Measurements from ENCODE around the gene DAND5. TPM values are rescaled to one million over a fixed set of nuclear protein-coding genes. Genes with fewer than 3 reads are reported as not detected.

The DAND5 gene
- total and polyA plus RNA-seq, 10 of the 15 experiments (the other 5 are each of a cell fraction or from before 2014, with no cell fraction given) = 0.06 to 0.15 (median 0.12) TPM; not detected in 5

DNA sequence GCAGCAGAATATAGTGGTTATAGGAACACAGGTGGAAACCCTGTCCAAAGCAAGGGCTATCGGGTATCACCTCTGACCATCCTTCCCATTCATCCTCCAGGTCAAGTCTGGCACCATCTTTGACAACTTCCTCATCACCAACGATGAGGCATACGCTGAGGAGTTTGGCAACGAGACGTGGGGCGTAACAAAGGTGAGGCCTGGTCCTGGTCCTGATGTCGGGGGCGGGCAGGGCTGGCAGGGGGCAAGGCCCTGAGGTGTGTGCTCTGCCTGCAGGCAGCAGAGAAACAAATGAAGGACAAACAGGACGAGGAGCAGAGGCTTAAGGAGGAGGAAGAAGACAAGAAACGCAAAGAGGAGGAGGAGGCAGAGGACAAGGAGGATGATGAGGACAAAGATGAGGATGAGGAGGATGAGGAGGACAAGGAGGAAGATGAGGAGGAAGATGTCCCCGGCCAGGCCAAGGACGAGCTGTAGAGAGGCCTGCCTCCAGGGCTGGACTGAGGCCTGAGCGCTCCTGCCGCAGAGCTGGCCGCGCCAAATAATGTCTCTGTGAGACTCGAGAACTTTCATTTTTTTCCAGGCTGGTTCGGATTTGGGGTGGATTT lies 25.8 kb upstream of the DAND5 start:
- WGBS (ENCODE audit: insufficient coverage, insufficient replicate concordance, low lambda C conversion rate, missing lambda C conversion rate) = 73% methylated on average over 18 of the region's 18 CpGs
- Histone ChIP-seq H3K79me2 (ENCODE audit: control insufficient read depth, insufficient read depth, low read length) (peaks cover 73% of the 10 kb centered on the region), H3K4me2 (ENCODE audit: control insufficient read depth, insufficient read depth) (peak overlapping the region; percentile 56), H3K9me3 (replicated peaks; ENCODE audit: control insufficient read depth, insufficient read depth, low read length) (no peaks in the 10 kb centered on the region), H3K4me3 (peak overlapping the region; percentile 58), H2AFZ (ENCODE audit: control insufficient read depth, low read depth, low read length) (no peak overlapping the region), H3K36me3 (ENCODE audit: control insufficient read depth in 2 of 2, insufficient read depth in 2 of 2, low read length in 1 of 2) (peaks cover 27 to 39% of the 10 kb centered on the region in 2 experiments), H3K9ac (ENCODE audit: control insufficient read depth, insufficient read depth, low read length) (peak overlapping the region; percentile 4; the same call in 1 of the 2 replicates), H3K27me3 (replicated peaks in 1 of 2; ENCODE audit: control insufficient read depth in 2 of 2, insufficient read depth in 2 of 2, low read length in 1 of 2) (no peaks in the 10 kb centered on the region), H3K27ac (ENCODE audit: control insufficient read depth, insufficient read depth) (no peak overlapping the region), H3K4me1 (ENCODE audit: control insufficient read depth, insufficient read depth, low read length) (peaks cover 50% of the 10 kb centered on the region), H4K20me1 (ENCODE audit: control insufficient read depth, insufficient read depth) (peaks cover 12% of the 10 kb centered on the region; the same call in 1 of the 2 replicates)
- RAD21 ChIA-PET (ENCODE audit: unreplicated experiment) = interaction anchor here (0.6 kb wide), 1 partner anchor 160 kb away, joined by 5 read pairs; no protein-coding TSS in a partner anchor
- DNase-seq (ENCODE audit: low read depth, low spot score) (no peak), ATAC-seq (no peak), FAIRE-seq (no peak)
- TF ChIP-seq POLR2A (IDR thresholded peaks at IDR 0.05; ENCODE audit: low read depth, low read length) (peak; percentile 68), STAT1 (conservative IDR thresholded peaks at IDR 0.05) (no peak), MXI1 (IDR thresholded peaks at IDR 0.05; ENCODE audit: low read depth, low read length) (no peak), NFXL1 (IDR thresholded peaks at IDR 0.05; ENCODE audit: borderline replicate concordance) (no peak), HDGF (IDR thresholded peaks at IDR 0.05) (peak; percentile 72; the same call in 1 of the 2 replicates), ZSCAN29 (IDR thresholded peaks at IDR 0.05) (no peak), POLR2AphosphoS5 (IDR thresholded peaks at IDR 0.05; ENCODE audit: low read length) (peak; percentile 57)
- TF ChIP-seq, protein P1, sequence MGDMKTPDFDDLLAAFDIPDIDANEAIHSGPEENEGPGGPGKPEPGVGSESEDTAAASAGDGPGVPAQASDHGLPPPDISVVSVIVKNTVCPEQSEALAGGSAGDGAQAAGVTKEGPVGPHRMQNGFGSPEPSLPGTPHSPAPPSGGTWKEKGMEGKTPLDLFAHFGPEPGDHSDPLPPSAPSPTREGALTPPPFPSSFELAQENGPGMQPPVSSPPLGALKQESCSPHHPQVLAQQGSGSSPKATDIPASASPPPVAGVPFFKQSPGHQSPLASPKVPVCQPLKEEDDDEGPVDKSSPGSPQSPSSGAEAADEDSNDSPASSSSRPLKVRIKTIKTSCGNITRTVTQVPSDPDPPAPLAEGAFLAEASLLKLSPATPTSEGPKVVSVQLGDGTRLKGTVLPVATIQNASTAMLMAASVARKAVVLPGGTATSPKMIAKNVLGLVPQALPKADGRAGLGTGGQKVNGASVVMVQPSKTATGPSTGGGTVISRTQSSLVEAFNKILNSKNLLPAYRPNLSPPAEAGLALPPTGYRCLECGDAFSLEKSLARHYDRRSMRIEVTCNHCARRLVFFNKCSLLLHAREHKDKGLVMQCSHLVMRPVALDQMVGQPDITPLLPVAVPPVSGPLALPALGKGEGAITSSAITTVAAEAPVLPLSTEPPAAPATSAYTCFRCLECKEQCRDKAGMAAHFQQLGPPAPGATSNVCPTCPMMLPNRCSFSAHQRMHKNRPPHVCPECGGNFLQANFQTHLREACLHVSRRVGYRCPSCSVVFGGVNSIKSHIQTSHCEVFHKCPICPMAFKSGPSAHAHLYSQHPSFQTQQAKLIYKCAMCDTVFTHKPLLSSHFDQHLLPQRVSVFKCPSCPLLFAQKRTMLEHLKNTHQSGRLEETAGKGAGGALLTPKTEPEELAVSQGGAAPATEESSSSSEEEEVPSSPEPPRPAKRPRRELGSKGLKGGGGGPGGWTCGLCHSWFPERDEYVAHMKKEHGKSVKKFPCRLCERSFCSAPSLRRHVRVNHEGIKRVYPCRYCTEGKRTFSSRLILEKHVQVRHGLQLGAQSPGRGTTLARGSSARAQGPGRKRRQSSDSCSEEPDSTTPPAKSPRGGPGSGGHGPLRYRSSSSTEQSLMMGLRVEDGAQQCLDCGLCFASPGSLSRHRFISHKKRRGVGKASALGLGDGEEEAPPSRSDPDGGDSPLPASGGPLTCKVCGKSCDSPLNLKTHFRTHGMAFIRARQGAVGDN (IDR thresholded peaks at IDR 0.05) = no peak
- SMC1A ChIA-PET (ENCODE audit: uncharacterized antibody, unreplicated experiment) = no interaction called here
- CTCF ChIA-PET = interaction anchor here (0.7 kb wide), 1 partner anchor 58 kb away, joined by 3 read pairs; no protein-coding TSS in a partner anchor
- no TSS peak for BruUV-seq (replicated peaks)
- in situ Hi-C loops (cut with MboI) = no loop called here
- POLR2A ChIA-PET = interaction anchor here (0.6 to 2.0 kb wide), 3 partner anchors 8 to 24 kb away, joined by 3 to 9 read pairs (median 6); partner anchors contain the start of gene FARSA
- intact Hi-C loops (cut with micrococcal nuclease; ENCODE audit: unreplicated experiment) = no loop called here

Data from GM12878 (cell line).